ENCODE data around the gene MBNL1. TPM values are rescaled to one million over a fixed set of nuclear protein-coding genes. Genes with fewer than 3 reads are reported as not detected.

The MBNL1 gene
- total RNA-seq, 2 donors from 2014 or later = 641 to 725 TPM

GRCh38 chr3:152296971-152297370 is 28.2 kb downstream of the MBNL1 start:
- H3K9me3 ChIP-seq (ENCODE audit: control insufficient read depth, low read length, poor library complexity, severe bottlenecking) = no peaks in the 10 kb centered on the region
- peak overlapping the region; percentile 96 for H3K27ac Mint-ChIP-seq
- no peak for ATAC-seq
- no peaks in the 10 kb centered on the region for H3K27me3 Mint-ChIP-seq
- H3K36me3 Mint-ChIP-seq (ENCODE audit: low read depth) = peaks cover 13% of the 10 kb centered on the region
- H3K4me1 Mint-ChIP-seq = peaks cover 60% of the 10 kb centered on the region
- no peak for DNase-seq
- peak overlapping the region; percentile 81 for H3K4me3 Mint-ChIP-seq

DNA sequence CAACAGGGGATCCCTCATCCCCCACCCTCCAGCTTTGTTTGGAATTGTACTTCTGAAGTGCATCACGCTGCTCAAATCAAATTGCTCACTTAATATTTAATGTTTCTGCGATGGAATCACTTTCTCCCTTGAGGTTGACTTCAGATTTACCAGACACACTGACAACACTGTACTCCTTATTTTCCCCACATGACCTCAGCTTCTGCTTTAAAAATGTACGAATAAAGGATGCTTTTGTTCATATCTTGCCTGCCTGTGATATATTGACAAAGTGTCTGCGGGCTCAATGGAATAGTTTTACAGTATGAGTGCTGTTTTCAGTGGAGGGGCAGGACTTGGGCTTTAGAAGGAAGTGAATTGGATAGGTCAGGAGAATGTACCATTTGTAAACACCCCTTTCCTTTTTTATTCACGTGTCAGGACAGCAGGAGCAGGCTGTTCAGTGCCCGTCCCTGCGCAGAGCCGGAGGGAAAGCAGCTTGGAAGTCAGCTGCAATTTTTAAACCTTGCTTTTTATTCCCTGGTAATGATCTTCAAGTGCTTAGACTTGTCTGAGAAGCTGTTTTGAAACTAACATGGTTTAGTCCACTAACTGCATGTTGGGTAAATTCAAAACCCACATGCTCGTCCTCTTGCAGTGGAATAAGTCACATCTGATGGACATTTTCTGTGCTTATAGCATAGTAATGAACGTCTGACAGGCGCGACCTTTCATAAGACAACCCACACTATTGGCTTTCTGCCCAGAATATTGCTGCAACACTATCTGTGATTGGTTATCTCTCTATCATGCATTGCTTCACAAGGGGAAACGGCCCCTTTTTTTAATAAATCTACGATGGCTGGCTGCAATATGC is 29.9 kb downstream of the MBNL1 start:
- Mint-ChIP-seq H3K4me1 (peaks cover 56% of the 10 kb centered on the region), H3K27ac (peak overlapping the region; percentile 96), H3K4me3 (peak overlapping the region; percentile 83), H3K27me3 (no peaks in the 10 kb centered on the region), H3K36me3 (ENCODE audit: low read depth) (peaks cover 13% of the 10 kb centered on the region)
- H3K9me3 ChIP-seq (ENCODE audit: control insufficient read depth, low read length, poor library complexity, severe bottlenecking) = no peaks in the 10 kb centered on the region
- peak in 2 of 3 donors; percentile 26 to 53 for DNase-seq
- ATAC-seq = peak; percentile 75

GRCh38 chr3:152299249-152299976 is 30.7 kb downstream of the MBNL1 start:
- H3K4me3 Mint-ChIP-seq = peak overlapping the region; percentile 83
- H3K27me3 Mint-ChIP-seq = no peaks in the 10 kb centered on the region
- peak overlapping the region; percentile 96 for H3K27ac Mint-ChIP-seq
- H3K36me3 Mint-ChIP-seq (ENCODE audit: low read depth) = peaks cover 13% of the 10 kb centered on the region
- ATAC-seq (peak; percentile 74), DNase-seq (peak in 2 of 3 donors; percentile 25 to 40)
- H3K9me3 ChIP-seq (ENCODE audit: control insufficient read depth, low read length, poor library complexity, severe bottlenecking) = no peaks in the 10 kb centered on the region
- H3K4me1 Mint-ChIP-seq = peaks cover 57% of the 10 kb centered on the region

- Mint-ChIP-seq H3K36me3 (ENCODE audit: low read depth) (peaks cover 13% of the 10 kb centered on the region), H3K4me1 (peaks cover 59% of the 10 kb centered on the region)
Measured at GRCh38 chr3:152300029-152300731, 31.5 kb downstream of the MBNL1 start.

GRCh38 chr3:152301745-152302181 is 33.0 kb downstream of the MBNL1 start:
- no peak for ATAC-seq
- H3K4me1 Mint-ChIP-seq = peaks cover 53% of the 10 kb centered on the region
- peak overlapping the region; percentile 96 for H3K27ac Mint-ChIP-seq
- H3K27me3 Mint-ChIP-seq = no peaks in the 10 kb centered on the region
- no peaks in the 10 kb centered on the region for H3K9me3 ChIP-seq (ENCODE audit: control insufficient read depth, low read length, poor library complexity, severe bottlenecking)
- H3K4me3 Mint-ChIP-seq = peak overlapping the region; percentile 47
- no peak for DNase-seq
- peaks cover 7% of the 10 kb centered on the region for H3K36me3 Mint-ChIP-seq (ENCODE audit: low read depth)

More at GRCh38 chr3:152300029-152300731, 31.5 kb downstream of the MBNL1 start:
- H3K27ac Mint-ChIP-seq = peak overlapping the region; percentile 96
- no peaks in the 10 kb centered on the region for H3K9me3 ChIP-seq (ENCODE audit: control insufficient read depth, low read length, poor library complexity, severe bottlenecking)
- peak overlapping the region; percentile 83 for H3K4me3 Mint-ChIP-seq
- DNase-seq = no peak
- no peaks in the 10 kb centered on the region for H3K27me3 Mint-ChIP-seq
- ATAC-seq = no peak

DNA sequence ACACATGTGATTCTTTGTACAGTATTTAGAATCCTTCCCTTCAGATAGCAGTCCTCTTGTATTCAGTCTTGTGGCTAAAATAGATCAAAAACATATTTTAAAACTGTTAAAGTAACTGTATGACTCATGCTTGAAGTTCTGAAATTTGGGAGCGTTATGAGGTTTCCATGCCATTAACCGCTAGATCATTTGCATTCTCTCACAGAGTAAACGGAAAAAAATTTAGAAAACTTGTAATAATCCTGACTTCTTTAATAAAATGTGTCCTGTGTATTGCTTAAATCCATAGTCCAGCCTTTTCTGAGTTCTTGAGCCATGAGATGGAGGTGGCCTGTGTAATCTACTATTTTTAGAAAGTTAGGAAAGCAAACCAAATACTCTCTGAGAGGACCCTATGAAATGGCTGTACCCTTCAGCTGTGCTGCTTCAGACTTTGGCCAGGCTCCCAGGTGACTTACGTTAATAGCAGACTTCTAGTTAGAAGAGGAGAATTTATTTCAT is 33.8 kb downstream of the MBNL1 start:
- Mint-ChIP-seq H3K4me3 (peak overlapping the region; percentile 67), H3K4me1 (peaks cover 53% of the 10 kb centered on the region), H3K27ac (peak overlapping the region; percentile 96), H3K36me3 (ENCODE audit: low read depth) (peaks cover 6% of the 10 kb centered on the region), H3K27me3 (no peaks in the 10 kb centered on the region)
- peak; percentile 52 for ATAC-seq
- H3K9me3 ChIP-seq (ENCODE audit: control insufficient read depth, low read length, poor library complexity, severe bottlenecking) = no peaks in the 10 kb centered on the region
- no peak for DNase-seq

DNA sequence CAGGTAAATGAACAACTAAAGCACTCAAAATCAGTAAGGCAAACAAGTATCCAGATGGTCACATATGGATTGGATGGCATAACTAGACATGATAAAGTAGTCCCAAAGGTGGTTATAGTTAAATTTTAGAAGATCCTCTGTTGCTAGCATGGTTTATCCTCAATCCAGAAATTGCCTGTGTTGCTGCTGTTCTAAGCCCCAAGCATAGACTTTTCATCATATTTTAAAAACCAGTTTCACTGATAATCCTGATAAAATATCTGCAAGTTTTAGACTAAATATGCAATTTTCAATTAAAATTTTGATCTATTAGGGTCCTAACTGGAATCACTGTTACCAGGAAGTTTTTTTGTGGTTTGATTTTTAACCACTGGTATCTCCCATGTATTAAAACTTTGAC is 35.4 kb downstream of the MBNL1 start:
- Mint-ChIP-seq H3K36me3 (ENCODE audit: low read depth) (peaks cover 5% of the 10 kb centered on the region), H3K27ac (peak overlapping the region; percentile 95), H3K27me3 (no peaks in the 10 kb centered on the region), H3K4me1 (peaks cover 57% of the 10 kb centered on the region), H3K4me3 (peak overlapping the region; percentile 28)
- no peaks in the 10 kb centered on the region for H3K9me3 ChIP-seq (ENCODE audit: control insufficient read depth, low read length, poor library complexity, severe bottlenecking)
- no peak for DNase-seq
- no peak for ATAC-seq

DNA sequence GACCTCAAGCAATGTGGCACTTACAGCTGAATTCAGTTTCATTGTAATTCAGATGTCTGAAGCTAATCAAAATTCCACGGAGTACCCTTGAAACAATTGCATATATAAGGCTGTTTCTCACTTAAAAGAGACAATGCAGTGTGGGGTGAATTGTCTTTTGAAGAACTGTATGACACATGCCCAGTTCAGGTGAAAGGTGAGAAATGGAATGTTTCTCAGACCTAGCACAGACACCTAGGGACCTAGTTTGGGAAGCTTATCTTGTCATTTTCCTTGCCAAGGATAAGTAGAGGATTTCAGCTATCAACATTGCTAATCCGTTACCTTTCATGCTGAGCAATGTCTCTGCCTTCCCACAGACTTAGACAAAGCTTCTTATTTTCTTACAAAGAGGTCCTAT is 36.3 kb downstream of the MBNL1 start:
- DNase-seq (no peak), ATAC-seq (no peak)
- H3K9me3 ChIP-seq (ENCODE audit: control insufficient read depth, low read length, poor library complexity, severe bottlenecking) = no peaks in the 10 kb centered on the region
- H3K27ac Mint-ChIP-seq = peak overlapping the region; percentile 95
- H3K4me3 Mint-ChIP-seq = no peak overlapping the region
- no peaks in the 10 kb centered on the region for H3K36me3 Mint-ChIP-seq (ENCODE audit: low read depth)
- H3K27me3 Mint-ChIP-seq = no peaks in the 10 kb centered on the region
- H3K4me1 Mint-ChIP-seq = peaks cover 56% of the 10 kb centered on the region

- Mint-ChIP-seq H3K4me1 (peaks cover 47% of the 10 kb centered on the region), H3K36me3 (ENCODE audit: low read depth) (peaks cover 3% of the 10 kb centered on the region), H3K4me3 (peak overlapping the region; percentile 47), H3K27me3 (no peaks in the 10 kb centered on the region), H3K27ac (peak overlapping the region; percentile 95)
- no peaks in the 10 kb centered on the region for H3K9me3 ChIP-seq (ENCODE audit: control insufficient read depth, low read length, poor library complexity, severe bottlenecking)
- ATAC-seq (no peak), DNase-seq (no peak)
Measured at GRCh38 chr3:152307829-152308474, 39.2 kb downstream of the MBNL1 start.

DNA sequence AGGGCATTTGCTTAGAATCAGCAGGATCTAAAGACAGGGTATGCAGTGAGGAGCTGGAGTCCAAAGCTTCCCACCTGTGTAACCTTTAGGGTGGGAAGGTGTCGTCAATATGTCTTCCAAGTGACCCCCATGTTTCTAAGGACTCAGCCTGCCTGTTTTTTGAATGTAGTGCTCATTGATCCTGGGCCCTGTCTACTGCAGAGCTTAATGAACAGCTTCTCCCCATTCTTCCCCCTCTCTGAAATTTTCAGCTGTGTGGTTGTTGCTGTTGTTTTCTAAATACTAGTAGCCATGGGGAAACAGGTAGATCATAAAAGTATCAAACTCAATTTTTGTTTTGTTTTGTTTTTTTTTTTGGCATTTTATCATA is 39.7 kb downstream of the MBNL1 start:
- H3K4me1 Mint-ChIP-seq = peaks cover 48% of the 10 kb centered on the region
- H3K27me3 Mint-ChIP-seq = no peaks in the 10 kb centered on the region
- no peak for DNase-seq
- no peaks in the 10 kb centered on the region for H3K9me3 ChIP-seq (ENCODE audit: control insufficient read depth, low read length, poor library complexity, severe bottlenecking)
- H3K4me3 Mint-ChIP-seq = peak overlapping the region; percentile 47
- peak overlapping the region; percentile 95 for H3K27ac Mint-ChIP-seq
- H3K36me3 Mint-ChIP-seq (ENCODE audit: low read depth) = peaks cover 3% of the 10 kb centered on the region
- peak; percentile 18 for ATAC-seq

- H3K27ac Mint-ChIP-seq = peak overlapping the region; percentile 95
- H3K4me3 Mint-ChIP-seq = peak overlapping the region; percentile 65
- DNase-seq = no peak
- no peaks in the 10 kb centered on the region for H3K27me3 Mint-ChIP-seq
- ATAC-seq = no peak
- peaks cover 3% of the 10 kb centered on the region for H3K36me3 Mint-ChIP-seq (ENCODE audit: low read depth)
- H3K9me3 ChIP-seq (ENCODE audit: control insufficient read depth, low read length, poor library complexity, severe bottlenecking) = no peaks in the 10 kb centered on the region
- peaks cover 45% of the 10 kb centered on the region for H3K4me1 Mint-ChIP-seq
Measured at GRCh38 chr3:152309031-152309430, 40.3 kb downstream of the MBNL1 start.

GRCh38 chr3:152309535-152310307 is 41.0 kb downstream of the MBNL1 start:
- ATAC-seq (peak; percentile 77), DNase-seq (no peak)
- Mint-ChIP-seq H3K4me3 (peak overlapping the region; percentile 65), H3K4me1 (peaks cover 52% of the 10 kb centered on the region), H3K36me3 (ENCODE audit: low read depth) (peaks cover 3% of the 10 kb centered on the region), H3K27ac (peak overlapping the region; percentile 95), H3K27me3 (no peaks in the 10 kb centered on the region)
- H3K9me3 ChIP-seq (ENCODE audit: control insufficient read depth, low read length, poor library complexity, severe bottlenecking) = no peaks in the 10 kb centered on the region
